Transverse colon (tissue), 4 donors: ENCODE results near the gene EPHA1.

Experiments
- CTCF ChIP-seq, 5 experiments: fragments of 200-600 bp in 3 of 5; fragments of 450-650 bp in 2 of 5; sonication (generic) in 3 of 5; IDR thresholded peaks; 1 replicate in 2 of 5; 2 replicates in 3 of 5; pipeline ENCODE4 v1.5.1; 2016 to 2017; ENCODE audit warnings: antibody characterized with exemption in 5 of 5, inconsistent platforms in 3 of 5, mild to moderate bottlenecking in 2 of 5, moderate library complexity in 1 of 5
- POLR2AphosphoS5 ChIP-seq, 3 donors: sonication (generic); formaldehyde crosslinking; IDR thresholded peaks; one replicate each; pipeline ENCODE4 v1.6.1; 2016; ENCODE audit warnings: antibody characterized with exemption in 3 of 3

- no peak for TF ChIP-seq POLR2AphosphoS5 (IDR thresholded peaks at IDR 0.05)
- TF ChIP-seq CTCF (IDR thresholded peaks at IDR 0.05), result no peak
These were observed 387 bp downstream of the EPHA1 start for GRCh38 chr7:143408252-143408685.
